ENCODE results near the gene MMP11.

MMP11 gene

GRCh38 chr22:23781511-23782183 lies 9.0 kb downstream of the MMP11 start:
- DNase-seq, result no peak

GRCh38 chr22:23782252-23782651 lies 9.6 kb downstream of the MMP11 start:
- DNase-seq, result no peak

GRCh38 chr22:23782703-23783102 lies 10.1 kb downstream of the MMP11 start:
- no peak for DNase-seq

GRCh38 chr22:23783265-23784150 lies 10.9 kb downstream of the MMP11 start:
- DNase-seq, result no peak

- peak; percentile 91 for DNase-seq
Measured at GRCh38 chr22:23784215-23784732, 11.6 kb downstream of the MMP11 start.

GRCh38 chr22:23786261-23786710 lies 13.6 kb downstream of the MMP11 start:
- no peak for DNase-seq

- DNase-seq, result peak; percentile 95
Measured at GRCh38 chr22:23786752-23787599, 14.3 kb downstream of the MMP11 start, which contains the start of gene SMARCB1. Gene SMARCB1 (plus strand): TSS chr22:23786966. CDS start chr22:23787170, 204 bp downstream.

- no peak for DNase-seq
Measured at GRCh38 chr22:23787600-23787896, 14.9 kb downstream of the MMP11 start.

- no peak for DNase-seq
Measured at GRCh38 chr22:23787910-23788309, 15.3 kb downstream of the MMP11 start.

GRCh38 chr22:23789121-23789520 lies 16.5 kb downstream of the MMP11 start:
- DNase-seq, result no peak

- no peak for DNase-seq
Measured at GRCh38 chr22:23789638-23790037, 17.0 kb downstream of the MMP11 start.

GRCh38 chr22:23790819-23791737 lies 18.4 kb downstream of the MMP11 start:
- no peak for DNase-seq

- no peak for DNase-seq
Measured at GRCh38 chr22:23791738-23792645, 19.3 kb downstream of the MMP11 start.

GRCh38 chr22:23793326-23793725 lies 20.7 kb downstream of the MMP11 start:
- DNase-seq, result no peak

- no peak for DNase-seq
Measured at GRCh38 chr22:23796461-23796860, 23.8 kb downstream of the MMP11 start.

GRCh38 chr22:23800297-23801237 lies 27.9 kb downstream of the MMP11 start:
- no peak for DNase-seq

- DNase-seq, result no peak
Measured at GRCh38 chr22:23801238-23801821, 28.7 kb downstream of the MMP11 start.

- no peak for DNase-seq
Measured at GRCh38 chr22:23801886-23802377, 29.3 kb downstream of the MMP11 start.

Measured in hematopoietic multipotent progenitor cell treated with erythropoietin and hydrocortisone succinate and interleukin-3 and kit ligand, for 4 days (in vitro differentiated cells).